ENCODE results near the gene NDUFA12.

Gene NDUFA12

DNA sequence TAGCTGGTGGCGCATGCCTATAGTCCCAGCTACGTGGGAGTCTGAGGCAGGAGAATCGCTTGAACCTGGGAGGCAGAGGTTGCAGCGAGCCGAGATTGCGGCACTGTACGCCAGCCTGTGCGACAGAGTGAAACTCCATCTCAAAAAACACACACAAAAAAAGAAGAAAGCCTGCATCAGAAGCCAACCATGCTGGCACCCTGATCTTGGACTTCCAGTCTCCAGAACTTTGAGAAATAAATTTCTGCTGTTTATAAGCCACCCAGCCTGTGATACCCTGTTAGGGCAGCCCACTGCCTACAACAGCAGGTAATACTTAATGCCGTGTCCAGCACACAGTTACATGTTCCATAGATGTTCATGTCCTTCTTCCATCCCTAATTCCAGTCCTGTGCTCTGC lies 62.7 kb downstream of the NDUFA12 start:
- no peak for DNase-seq (ENCODE audit: low spot score)

DNA sequence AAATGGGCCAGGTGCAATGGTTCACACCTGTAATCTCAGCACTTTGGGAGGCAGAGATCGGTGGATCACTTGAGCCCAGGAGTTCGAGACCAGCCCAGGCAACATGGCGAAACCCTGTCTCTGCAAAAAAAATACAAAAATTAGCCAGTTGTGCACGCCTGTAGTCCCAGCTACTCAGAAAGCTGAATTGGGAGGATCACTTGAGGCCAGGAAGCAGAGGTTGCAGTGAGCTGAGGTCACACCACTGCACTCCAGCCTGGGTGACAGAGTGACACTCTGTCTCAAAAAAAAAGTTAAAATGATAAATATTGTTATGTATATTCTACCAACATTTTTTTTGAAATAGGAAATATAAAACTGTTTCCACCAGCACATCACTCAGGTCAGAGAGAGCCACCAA lies 64.9 kb downstream of the NDUFA12 start:
- no peak for DNase-seq (ENCODE audit: low spot score)

DNA sequence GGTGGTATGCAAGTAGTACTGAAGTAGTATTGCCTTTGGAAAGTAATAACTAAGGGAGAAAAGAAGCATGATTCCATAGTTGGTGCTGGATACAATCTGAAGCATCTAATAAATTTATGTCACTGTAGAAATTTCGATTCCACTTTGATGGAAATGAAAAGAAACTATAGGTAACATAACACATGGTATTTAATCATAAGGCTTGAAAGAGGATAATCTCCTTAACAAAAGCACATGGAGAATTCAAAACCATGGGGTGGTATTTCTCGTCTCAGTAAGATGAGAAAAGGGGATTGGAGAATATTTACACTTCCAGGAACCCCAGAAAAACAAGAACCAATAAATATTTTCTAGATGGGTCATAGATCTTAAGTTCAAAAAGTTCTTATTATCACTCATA lies 72.7 kb downstream of the NDUFA12 start:
- DNase-seq (ENCODE audit: low spot score): no peak

DNA sequence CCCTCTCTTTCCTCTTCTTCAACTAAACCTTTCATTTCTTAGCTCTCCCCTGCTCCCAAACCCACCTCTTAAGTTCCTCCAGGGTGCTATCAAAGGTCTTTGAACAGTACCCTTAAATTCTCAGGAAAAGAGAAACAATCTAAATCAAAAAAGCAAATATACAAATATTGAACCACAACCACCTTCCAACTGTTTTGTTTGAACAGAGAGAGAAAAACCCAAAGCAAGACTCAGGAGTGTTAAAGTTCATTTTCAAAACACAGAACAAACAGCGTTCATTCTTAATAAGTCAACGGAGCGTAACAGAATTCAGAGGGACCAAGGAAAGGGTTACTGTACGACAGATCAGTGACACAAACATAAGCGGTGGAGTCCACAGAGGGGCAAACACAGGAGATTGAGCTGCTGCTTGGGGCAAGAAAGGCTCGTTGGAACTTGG lies 73.3 kb downstream of the NDUFA12 start:
- no peak for DNase-seq (ENCODE audit: low spot score)

DNA sequence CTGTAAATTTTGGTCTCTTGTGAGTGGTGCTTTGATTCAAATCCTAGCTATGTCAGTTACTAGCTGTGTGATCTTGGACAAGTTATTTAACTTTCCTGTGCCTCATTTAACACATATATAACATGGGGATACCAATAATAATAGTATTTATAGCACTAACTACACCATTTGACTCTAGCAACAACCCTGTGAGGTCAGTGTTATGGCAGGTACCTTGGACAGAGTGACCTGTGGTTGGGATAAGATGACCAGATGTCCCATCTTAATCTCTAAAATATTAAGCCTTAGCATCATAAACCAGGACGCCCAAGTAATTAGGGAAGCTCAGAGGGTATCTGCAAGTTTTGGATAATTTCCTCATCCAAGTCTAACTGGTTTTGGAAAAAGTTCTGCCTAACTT lies 73.7 kb downstream of the NDUFA12 start:
- DNase-seq (ENCODE audit: low spot score): no peak

DNA sequence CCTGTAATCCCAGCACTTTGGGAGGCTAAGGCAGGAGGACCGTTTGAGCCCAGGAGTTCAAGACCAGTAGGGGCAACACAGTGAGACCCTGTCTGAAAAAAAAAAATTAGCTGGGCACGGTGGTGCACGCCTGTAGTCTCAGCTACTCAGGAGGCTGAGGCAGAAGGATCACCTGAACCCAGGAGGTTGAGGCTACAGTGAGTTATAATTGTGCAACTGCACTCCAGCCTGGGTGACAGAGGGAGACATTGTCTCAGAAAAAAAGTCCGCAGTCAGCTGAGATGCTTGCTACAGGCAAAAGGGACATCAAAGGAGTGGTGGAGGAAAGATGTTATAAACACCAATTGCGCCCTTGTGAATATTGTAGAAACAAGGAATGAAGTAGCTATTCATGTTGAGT lies 77.8 kb downstream of the NDUFA12 start:
- DNase-seq (ENCODE audit: low spot score): no peak

DNA sequence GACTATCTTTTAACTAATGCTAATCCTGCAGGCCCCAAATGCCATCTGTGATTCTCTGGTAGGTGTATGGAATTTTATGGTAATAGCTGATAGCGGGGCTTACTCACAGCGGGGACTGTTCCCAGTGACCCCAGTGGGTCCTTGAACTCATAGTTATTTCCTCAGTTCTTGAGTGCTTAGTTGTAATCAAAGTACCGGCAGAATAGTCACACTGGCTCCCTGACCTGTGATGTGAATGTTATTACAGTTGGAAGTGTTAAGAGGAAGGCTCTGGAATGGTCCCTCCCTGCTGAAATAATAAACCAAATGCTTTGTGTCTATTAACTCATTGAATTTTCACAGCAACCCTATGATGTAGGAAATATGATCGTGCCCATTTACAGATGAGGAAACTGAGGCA lies 78.3 kb downstream of the NDUFA12 start:
- no peak for DNase-seq (ENCODE audit: low spot score)

DNA sequence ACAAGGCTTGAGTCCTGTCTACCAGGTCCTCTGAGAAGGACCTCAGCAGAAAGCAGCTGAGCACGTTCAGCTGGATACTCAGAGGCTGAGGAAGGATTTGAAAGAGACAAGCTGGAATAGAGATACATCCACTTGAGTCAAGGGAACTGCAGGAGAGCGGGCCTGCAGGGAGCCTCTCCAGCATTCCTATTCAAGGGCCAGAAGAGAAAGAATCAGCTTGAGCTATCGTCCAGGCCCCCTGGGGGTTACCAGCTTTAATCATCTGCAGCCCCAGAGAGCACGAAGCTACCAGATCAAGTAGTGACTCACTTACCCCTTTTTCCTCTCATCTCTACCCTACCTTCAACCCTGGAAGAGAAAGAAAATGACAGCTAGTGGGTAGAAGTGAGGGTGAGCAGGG lies 80.9 kb downstream of the NDUFA12 start:
- no peak for DNase-seq (ENCODE audit: low spot score)
